Measurements from ENCODE around the gene SLC38A10. TPM values are rescaled to one million over a fixed set of nuclear protein-coding genes. Genes with fewer than 3 reads are reported as not detected.

SLC38A10 gene
- total and polyA plus RNA-seq, 4 experiments from 2014 or later, result 49.0 to 113 (median 90.7) TPM

GRCh38 chr17:81299846-81300585 lies 4.9 kb upstream of the SLC38A10 start:
- ChIA-PET POLR2A (ENCODE audit: partially characterized antibody) (no interaction called here), CTCF (ENCODE audit: partially characterized antibody) (no interaction called here)
- no peak overlapping the region for H3K4me3 ChIP-seq (ENCODE audit: low read length in 2 of 2)
- Mint-ChIP-seq H3K36me3 (peaks cover 0 to 7% of the 10 kb centered on the region in 2 donors), H3K27me3 (no peaks in the 10 kb centered on the region), H3K27ac (peak overlapping the region in 3 of 7 donors; percentile 19 to 58 (median 21)), H3K4me1 (peaks cover 8 to 17% (median 13%) of the 10 kb centered on the region in 4 donors), H3K9me3 (no peaks in the 10 kb centered on the region), H3K4me3 (peak overlapping the region in 1 of 8 donors; percentile 27)
- peak in 1 of 5 donors; percentile 39 for DNase-seq
- intact Hi-C loops (cut with micrococcal nuclease), result loop anchor here (5.0 kb wide), 2 partner anchors 63 to 252 kb away; partner anchors contain the start of genes FAAP100, NDUFAF8 and TEPSIN
- peaks cover 12% of the 10 kb centered on the region for H3K4me1 ChIP-seq (ENCODE audit: insufficient read depth, low read length)
- no peaks in the 10 kb centered on the region for H3K9me3 ChIP-seq (ENCODE audit: control insufficient read depth in 1 of 2, low read length in 2 of 2)
- H3K36me3 ChIP-seq (ENCODE audit: insufficient read depth, low read length), result no peaks in the 10 kb centered on the region
- no peaks in the 10 kb centered on the region for H3K27me3 ChIP-seq (ENCODE audit: insufficient read depth, low read length)
- H3K27ac ChIP-seq (ENCODE audit: low read depth, low read length), result no peak overlapping the region

GRCh38 chr17:81298991-81299738 lies 4.1 kb upstream of the SLC38A10 start:
- Histone ChIP-seq H3K36me3 (ENCODE audit: insufficient read depth, low read length) (no peaks in the 10 kb centered on the region), H3K27ac (ENCODE audit: low read depth, low read length) (no peak overlapping the region), H3K27me3 (ENCODE audit: insufficient read depth, low read length) (no peaks in the 10 kb centered on the region), H3K9me3 (ENCODE audit: control insufficient read depth in 1 of 2, low read length in 2 of 2) (no peaks in the 10 kb centered on the region), H3K4me1 (ENCODE audit: insufficient read depth, low read length) (peaks cover 15% of the 10 kb centered on the region), H3K4me3 (ENCODE audit: low read length in 2 of 2) (no peak overlapping the region)
- Mint-ChIP-seq H3K9me3 (no peaks in the 10 kb centered on the region), H3K4me1 (peaks cover 11 to 22% (median 15%) of the 10 kb centered on the region in 4 donors), H3K27me3 (no peaks in the 10 kb centered on the region), H3K4me3 (no peak overlapping the region), H3K36me3 (peaks cover 0 to 10% of the 10 kb centered on the region in 2 donors), H3K27ac (peak overlapping the region in 1 of 7 donors; percentile 37)
- CTCF ChIA-PET (ENCODE audit: partially characterized antibody), result no interaction called here
- peak in 1 of 5 donors; percentile 11 for DNase-seq
- intact Hi-C loops (cut with micrococcal nuclease), result loop anchor here (5.0 kb wide), 2 partner anchors 62 to 253 kb away; partner anchors contain the start of genes FAAP100, NDUFAF8 and TEPSIN
- POLR2A ChIA-PET (ENCODE audit: partially characterized antibody), result no interaction called here

GRCh38 chr17:81298325-81298990 lies 3.4 kb upstream of the SLC38A10 start:
- Mint-ChIP-seq H3K9me3 (no peaks in the 10 kb centered on the region), H3K4me1 (peaks cover 14 to 29% (median 21%) of the 10 kb centered on the region in 4 donors), H3K36me3 (peaks cover 0 to 13% of the 10 kb centered on the region in 2 donors), H3K27me3 (no peaks in the 10 kb centered on the region), H3K4me3 (peak overlapping the region in 2 of 8 donors; percentile 29 to 51), H3K27ac (peak overlapping the region in 2 of 7 donors; percentile 36 to 62)
- Histone ChIP-seq H3K4me3 (ENCODE audit: low read length in 2 of 2) (no peak overlapping the region), H3K4me1 (ENCODE audit: insufficient read depth, low read length) (peaks cover 22% of the 10 kb centered on the region), H3K36me3 (ENCODE audit: insufficient read depth, low read length) (no peaks in the 10 kb centered on the region), H3K9me3 (ENCODE audit: control insufficient read depth in 1 of 2, low read length in 2 of 2) (no peaks in the 10 kb centered on the region), H3K27ac (ENCODE audit: low read depth, low read length) (no peak overlapping the region), H3K27me3 (ENCODE audit: insufficient read depth, low read length) (no peaks in the 10 kb centered on the region)
- CTCF ChIA-PET (ENCODE audit: partially characterized antibody), result no interaction called here
- POLR2A ChIA-PET (ENCODE audit: partially characterized antibody), result no interaction called here
- intact Hi-C loops (cut with micrococcal nuclease), result loop anchor here (5.0 kb wide), 2 partner anchors 61 to 254 kb away; partner anchors contain the start of genes FAAP100, NDUFAF8 and TEPSIN
- no peak for DNase-seq

GRCh38 chr17:81295676-81296381 lies 722 bp upstream of the SLC38A10 start:
- peak; percentile 60 to 76 (median 68) for DNase-seq
- H3K4me1 Mint-ChIP-seq, result peaks cover 20 to 50% (median 36%) of the 10 kb centered on the region in 4 donors
- peak overlapping the region; percentile 97 for H3K27ac ChIP-seq (ENCODE audit: low read depth, low read length)
- H3K27me3 ChIP-seq (ENCODE audit: insufficient read depth, low read length), result no peaks in the 10 kb centered on the region
- peak overlapping the region; percentile 68 to 75 for H3K4me3 ChIP-seq (ENCODE audit: low read length in 2 of 2)
- H3K9me3 ChIP-seq (ENCODE audit: control insufficient read depth in 1 of 2, low read length in 2 of 2), result no peaks in the 10 kb centered on the region
- POLR2A ChIA-PET (ENCODE audit: partially characterized antibody), result interaction anchor here (0.5 to 2.8 kb wide), 13 partner anchors 10 to 880 kb away, joined by 3 to 24 read pairs (median 7); partner anchors contain the start of genes ACTG1, CEP131, FAAP100 and NDUFAF8
- CTCF ChIA-PET (ENCODE audit: partially characterized antibody), result interaction anchor here (1.0 to 2.2 kb wide), 9 partner anchors 10 to 305 kb away, joined by 3 to 15 read pairs (median 4); partner anchors contain the start of genes NDUFAF8 and TEPSIN
- no peaks in the 10 kb centered on the region for H3K27me3 Mint-ChIP-seq
- no peaks in the 10 kb centered on the region for H3K36me3 ChIP-seq (ENCODE audit: insufficient read depth, low read length)
- peak overlapping the region; percentile 93 to 98 (median 96) for H3K4me3 Mint-ChIP-seq
- H3K4me1 ChIP-seq (ENCODE audit: insufficient read depth, low read length), result peaks cover 43% of the 10 kb centered on the region
- peak overlapping the region; percentile 96 to 99 (median 98) for H3K27ac Mint-ChIP-seq
- intact Hi-C loops (cut with micrococcal nuclease), result loop anchor here (1.0 to 5.0 kb wide), 5 partner anchors 43 to 256 kb away; partner anchors contain the start of genes FAAP100, NDUFAF8 and TEPSIN
- H3K9me3 Mint-ChIP-seq, result no peaks in the 10 kb centered on the region
- H3K36me3 Mint-ChIP-seq, result peaks cover 0 to 21% of the 10 kb centered on the region in 2 donors

GRCh38 chr17:81294512-81295030 lies 536 bp downstream of the SLC38A10 start:
- Histone ChIP-seq H3K4me3 (ENCODE audit: low read length in 2 of 2) (peak overlapping the region; percentile 68 to 75), H3K27ac (ENCODE audit: low read depth, low read length) (peak overlapping the region; percentile 97), H3K36me3 (ENCODE audit: insufficient read depth, low read length) (no peaks in the 10 kb centered on the region), H3K9me3 (ENCODE audit: control insufficient read depth in 1 of 2, low read length in 2 of 2) (no peaks in the 10 kb centered on the region), H3K4me1 (ENCODE audit: insufficient read depth, low read length) (peaks cover 45% of the 10 kb centered on the region), H3K27me3 (ENCODE audit: insufficient read depth, low read length) (no peaks in the 10 kb centered on the region)
- peak overlapping the region; percentile 87 to 94 (median 91) for H3K4me3 Mint-ChIP-seq
- no peaks in the 10 kb centered on the region for H3K9me3 Mint-ChIP-seq
- no peak for DNase-seq
- POLR2A ChIA-PET (ENCODE audit: partially characterized antibody), result interaction anchor here (0.7 to 3.5 kb wide), 10 partner anchors 9 to 577 kb away, joined by 3 to 24 read pairs (median 10); partner anchors contain the start of genes ACTG1, CCDC137, FAAP100 and NDUFAF8
- H3K27ac Mint-ChIP-seq, result peak overlapping the region; percentile 92 to 98 (median 93)
- peaks cover 4 to 25% of the 10 kb centered on the region in 2 donors for H3K36me3 Mint-ChIP-seq
- H3K4me1 Mint-ChIP-seq, result peaks cover 19 to 60% (median 43%) of the 10 kb centered on the region in 4 donors
- no peaks in the 10 kb centered on the region for H3K27me3 Mint-ChIP-seq
- intact Hi-C loops (cut with micrococcal nuclease), result loop anchor here (1.0 to 5.0 kb wide), 4 partner anchors 57 to 258 kb away; partner anchors contain the start of genes FAAP100, NDUFAF8 and TEPSIN
- CTCF ChIA-PET (ENCODE audit: partially characterized antibody), result interaction anchor here (1.2 to 2.2 kb wide), 3 partner anchors 8 to 307 kb away, joined by 4 to 15 read pairs (median 9); no protein-coding TSS in a partner anchor

- ChIA-PET POLR2A (ENCODE audit: partially characterized antibody) (interaction anchor here (0.8 to 3.5 kb wide), 6 partner anchors 8 to 222 kb away, joined by 3 to 14 read pairs (median 4); partner anchors contain the start of gene ACTG1), CTCF (ENCODE audit: partially characterized antibody) (interaction anchor here (0.7 to 2.5 kb wide), 8 partner anchors 9 to 308 kb away, joined by 3 to 17 read pairs (median 4); no protein-coding TSS in a partner anchor)
- Histone ChIP-seq H3K4me1 (ENCODE audit: insufficient read depth, low read length) (peaks cover 64% of the 10 kb centered on the region), H3K9me3 (ENCODE audit: control insufficient read depth in 1 of 2, low read length in 2 of 2) (no peaks in the 10 kb centered on the region), H3K27ac (ENCODE audit: low read depth, low read length) (no peak overlapping the region), H3K36me3 (ENCODE audit: insufficient read depth, low read length) (peaks cover 13% of the 10 kb centered on the region), H3K4me3 (ENCODE audit: low read length in 2 of 2) (no peak overlapping the region), H3K27me3 (ENCODE audit: insufficient read depth, low read length) (no peaks in the 10 kb centered on the region)
- Mint-ChIP-seq H3K27ac (peak overlapping the region in 4 of 7 donors; percentile 36 to 83 (median 64)), H3K27me3 (no peaks in the 10 kb centered on the region), H3K36me3 (peaks cover 4 to 38% of the 10 kb centered on the region in 2 donors), H3K9me3 (no peaks in the 10 kb centered on the region), H3K4me1 (peaks cover 22 to 74% (median 51%) of the 10 kb centered on the region in 4 donors), H3K4me3 (peak overlapping the region in 4 of 8 donors; percentile 6 to 55 (median 26))
- DNase-seq, result no peak
- intact Hi-C loops (cut with micrococcal nuclease), result no loop called here
Observed at GRCh38 chr17:81292450-81292849, 2.7 kb downstream of the SLC38A10 start.
